ENCODE results near the gene ZNF330.

ZNF330 gene

GRCh38 chr4:141233673-141234072 is 13.0 kb downstream of the ZNF330 start:
- H3K4me1 ChIP-seq (ENCODE audit: control insufficient read depth, insufficient read depth, low read length) = no peaks in the 10 kb centered on the region
- H3K27ac ChIP-seq (ENCODE audit: insufficient read depth, low read depth, low read length, poor library complexity, severe bottlenecking) = no peak overlapping the region
- no peaks in the 10 kb centered on the region for H3K9me3 ChIP-seq (ENCODE audit: control insufficient read depth, low read length)
- no peaks in the 10 kb centered on the region for H3K27me3 ChIP-seq (ENCODE audit: control insufficient read depth, insufficient read depth, low read length, poor library complexity, severe bottlenecking)
- H3K4me3 ChIP-seq (ENCODE audit: insufficient read depth, low read depth, low read length) = no peak overlapping the region
- H3K36me3 ChIP-seq (ENCODE audit: control insufficient read depth, insufficient read depth, low read length) = peaks cover 9% of the 10 kb centered on the region
- WGBS, 2 experiments = 94 to 95% methylated on average over 3 of the region's 3 CpGs

DNA sequence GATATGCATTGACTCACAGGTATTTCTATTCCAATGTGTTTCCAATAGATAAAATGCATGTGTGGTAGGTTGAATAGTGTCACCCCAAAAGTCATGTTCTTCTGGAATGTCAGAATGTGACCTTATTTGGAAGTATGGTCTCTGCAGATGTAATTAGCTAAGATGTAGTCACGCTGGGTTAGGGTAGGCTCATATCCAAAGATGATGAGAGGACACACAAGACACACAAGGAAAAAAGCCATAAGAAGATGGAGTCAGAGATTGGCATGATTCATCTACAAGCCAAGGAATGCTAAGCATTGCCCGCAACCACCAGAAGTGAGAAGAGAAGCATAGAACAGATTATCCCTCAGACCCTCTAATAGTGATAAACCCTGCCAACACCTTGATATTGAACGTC is 17.5 kb downstream of the ZNF330 start:
- H3K4me3 ChIP-seq (ENCODE audit: insufficient read depth, low read depth, low read length) = no peak overlapping the region
- no peaks in the 10 kb centered on the region for H3K4me1 ChIP-seq (ENCODE audit: control insufficient read depth, insufficient read depth, low read length)
- WGBS, 2 experiments = 90 to 92% methylated on average over 3 of the region's 3 CpGs
- H3K27me3 ChIP-seq (ENCODE audit: control insufficient read depth, insufficient read depth, low read length, poor library complexity, severe bottlenecking) = no peaks in the 10 kb centered on the region
- H3K36me3 ChIP-seq (ENCODE audit: control insufficient read depth, insufficient read depth, low read length) = no peaks in the 10 kb centered on the region
- H3K27ac ChIP-seq (ENCODE audit: insufficient read depth, low read depth, low read length, poor library complexity, severe bottlenecking) = no peak overlapping the region
- no peaks in the 10 kb centered on the region for H3K9me3 ChIP-seq (ENCODE audit: control insufficient read depth, low read length)

DNA sequence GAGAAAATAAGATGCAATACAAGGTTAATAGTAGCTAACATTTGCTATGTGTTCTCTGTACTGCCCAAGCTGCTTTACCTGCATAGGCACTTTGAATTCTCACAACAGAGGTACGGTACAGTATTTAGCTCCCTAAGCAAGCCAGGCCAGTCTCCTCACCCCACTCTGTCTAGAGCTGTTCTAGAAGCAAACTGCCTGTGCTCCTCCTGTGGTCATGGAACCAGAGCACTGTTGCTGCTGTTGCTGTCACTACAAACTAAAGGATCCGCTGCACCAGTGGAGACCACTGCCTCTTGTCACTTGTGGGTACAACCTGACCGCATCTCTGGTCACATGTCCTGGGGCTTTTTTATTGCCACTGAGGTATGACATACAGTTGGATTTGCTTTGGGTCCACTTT is 19.6 kb downstream of the ZNF330 start:
- H3K4me3 ChIP-seq (ENCODE audit: insufficient read depth, low read depth, low read length) = no peak overlapping the region
- H3K36me3 ChIP-seq (ENCODE audit: control insufficient read depth, insufficient read depth, low read length) = no peaks in the 10 kb centered on the region
- no peaks in the 10 kb centered on the region for H3K9me3 ChIP-seq (ENCODE audit: control insufficient read depth, low read length)
- no peaks in the 10 kb centered on the region for H3K4me1 ChIP-seq (ENCODE audit: control insufficient read depth, insufficient read depth, low read length)
- H3K27ac ChIP-seq (ENCODE audit: insufficient read depth, low read depth, low read length, poor library complexity, severe bottlenecking) = no peak overlapping the region
- WGBS, 2 experiments = 95 to 97% methylated on average over 3 of the region's 3 CpGs
- H3K27me3 ChIP-seq (ENCODE audit: control insufficient read depth, insufficient read depth, low read length, poor library complexity, severe bottlenecking) = no peaks in the 10 kb centered on the region

DNA sequence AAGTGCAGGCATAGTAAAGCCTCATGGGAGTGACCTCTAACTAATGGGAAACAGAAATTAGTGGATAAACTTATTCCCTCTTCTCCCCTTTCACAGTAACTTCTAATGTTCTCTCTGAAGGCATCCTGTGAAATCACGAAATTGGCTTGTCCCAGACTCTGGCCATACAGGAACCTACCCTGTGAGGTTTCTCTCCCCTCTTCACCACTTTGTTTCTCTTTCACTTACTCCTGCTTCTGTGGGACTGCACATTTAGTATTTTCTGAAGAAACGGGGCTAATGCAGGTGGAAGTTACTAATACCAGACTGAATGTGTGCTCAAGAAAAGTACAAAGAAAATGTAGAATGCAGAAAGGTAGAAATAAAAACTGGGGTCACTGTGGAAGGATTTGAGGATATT is 20.0 kb downstream of the ZNF330 start:
- H3K9me3 ChIP-seq (ENCODE audit: control insufficient read depth, low read length) = no peaks in the 10 kb centered on the region
- no peaks in the 10 kb centered on the region for H3K27me3 ChIP-seq (ENCODE audit: control insufficient read depth, insufficient read depth, low read length, poor library complexity, severe bottlenecking)

GRCh38 chr4:141241986-141242385 is 21.3 kb downstream of the ZNF330 start:
- Histone ChIP-seq H3K4me3 (ENCODE audit: insufficient read depth, low read depth, low read length) (no peak overlapping the region), H3K4me1 (ENCODE audit: control insufficient read depth, insufficient read depth, low read length) (no peaks in the 10 kb centered on the region), H3K9me3 (ENCODE audit: control insufficient read depth, low read length) (no peaks in the 10 kb centered on the region), H3K36me3 (ENCODE audit: control insufficient read depth, insufficient read depth, low read length) (no peaks in the 10 kb centered on the region), H3K27me3 (ENCODE audit: control insufficient read depth, insufficient read depth, low read length, poor library complexity, severe bottlenecking) (no peaks in the 10 kb centered on the region), H3K27ac (ENCODE audit: insufficient read depth, low read depth, low read length, poor library complexity, severe bottlenecking) (no peak overlapping the region)
- WGBS, 2 experiments = 34 to 46% methylated on average over 1 of the region's 1 CpG

More for the DNA sequence above, 20.0 kb downstream of the ZNF330 start:
- Histone ChIP-seq H3K36me3 (ENCODE audit: control insufficient read depth, insufficient read depth, low read length) (no peaks in the 10 kb centered on the region), H3K27ac (ENCODE audit: insufficient read depth, low read depth, low read length, poor library complexity, severe bottlenecking) (no peak overlapping the region), H3K4me3 (ENCODE audit: insufficient read depth, low read depth, low read length) (no peak overlapping the region), H3K4me1 (ENCODE audit: control insufficient read depth, insufficient read depth, low read length) (no peaks in the 10 kb centered on the region)
- WGBS, 2 experiments = 87 to 90% methylated on average over 2 of the region's 2 CpGs

- Histone ChIP-seq H3K4me3 (ENCODE audit: insufficient read depth, low read depth, low read length) (no peak overlapping the region), H3K36me3 (ENCODE audit: control insufficient read depth, insufficient read depth, low read length) (no peaks in the 10 kb centered on the region), H3K27me3 (ENCODE audit: control insufficient read depth, insufficient read depth, low read length, poor library complexity, severe bottlenecking) (no peaks in the 10 kb centered on the region), H3K9me3 (ENCODE audit: control insufficient read depth, low read length) (no peaks in the 10 kb centered on the region), H3K27ac (ENCODE audit: insufficient read depth, low read depth, low read length, poor library complexity, severe bottlenecking) (no peak overlapping the region), H3K4me1 (ENCODE audit: control insufficient read depth, insufficient read depth, low read length) (no peaks in the 10 kb centered on the region)
- WGBS, 2 experiments = 87 to 89% methylated on average over 1 of the region's 1 CpG
Measured at GRCh38 chr4:141244419-141244818, 23.7 kb downstream of the ZNF330 start.

- 100% methylated on average over 2 of the region's 2 CpGs; no CpG with 5 or more reads in 1 of the 2 experiments for WGBS, 2 experiments
Measured at GRCh38 chr4:141246243-141246642, 25.5 kb downstream of the ZNF330 start.

GRCh38 chr4:141246683-141247429 is 26.2 kb downstream of the ZNF330 start:
- H3K4me1 ChIP-seq (ENCODE audit: control insufficient read depth, insufficient read depth, low read length) = no peaks in the 10 kb centered on the region
- H3K27ac ChIP-seq (ENCODE audit: insufficient read depth, low read depth, low read length, poor library complexity, severe bottlenecking) = no peak overlapping the region
- H3K36me3 ChIP-seq (ENCODE audit: control insufficient read depth, insufficient read depth, low read length) = no peaks in the 10 kb centered on the region
- H3K27me3 ChIP-seq (ENCODE audit: control insufficient read depth, insufficient read depth, low read length, poor library complexity, severe bottlenecking) = no peaks in the 10 kb centered on the region
- 100% methylated on average over 1 of the region's 2 CpGs; no CpG with 5 or more reads in 1 of the 2 experiments for WGBS, 2 experiments
- no peak overlapping the region for H3K4me3 ChIP-seq (ENCODE audit: insufficient read depth, low read depth, low read length)
- no peaks in the 10 kb centered on the region for H3K9me3 ChIP-seq (ENCODE audit: control insufficient read depth, low read length)

More at GRCh38 chr4:141246243-141246642, 25.5 kb downstream of the ZNF330 start:
- no peak overlapping the region for H3K4me3 ChIP-seq (ENCODE audit: insufficient read depth, low read depth, low read length)
- no peaks in the 10 kb centered on the region for H3K4me1 ChIP-seq (ENCODE audit: control insufficient read depth, insufficient read depth, low read length)
- H3K27ac ChIP-seq (ENCODE audit: insufficient read depth, low read depth, low read length, poor library complexity, severe bottlenecking) = no peak overlapping the region
- H3K9me3 ChIP-seq (ENCODE audit: control insufficient read depth, low read length) = no peaks in the 10 kb centered on the region
- no peaks in the 10 kb centered on the region for H3K27me3 ChIP-seq (ENCODE audit: control insufficient read depth, insufficient read depth, low read length, poor library complexity, severe bottlenecking)
- no peaks in the 10 kb centered on the region for H3K36me3 ChIP-seq (ENCODE audit: control insufficient read depth, insufficient read depth, low read length)

- WGBS, 2 experiments = 81% methylated on average over 2 of the region's 2 CpGs; no CpG with 5 or more reads in 1 of the 2 experiments
- H3K4me3 ChIP-seq (ENCODE audit: insufficient read depth, low read depth, low read length) = no peak overlapping the region
Measured at GRCh38 chr4:141247430-141247780, 26.7 kb downstream of the ZNF330 start.

GRCh38 chr4:141248029-141248428 is 27.3 kb downstream of the ZNF330 start:
- H3K36me3 ChIP-seq (ENCODE audit: control insufficient read depth, insufficient read depth, low read length) = no peaks in the 10 kb centered on the region
- no peaks in the 10 kb centered on the region for H3K9me3 ChIP-seq (ENCODE audit: control insufficient read depth, low read length)
- H3K27ac ChIP-seq (ENCODE audit: insufficient read depth, low read depth, low read length, poor library complexity, severe bottlenecking) = no peak overlapping the region
- no peaks in the 10 kb centered on the region for H3K27me3 ChIP-seq (ENCODE audit: control insufficient read depth, insufficient read depth, low read length, poor library complexity, severe bottlenecking)
- no peak overlapping the region for H3K4me3 ChIP-seq (ENCODE audit: insufficient read depth, low read depth, low read length)
- H3K4me1 ChIP-seq (ENCODE audit: control insufficient read depth, insufficient read depth, low read length) = no peaks in the 10 kb centered on the region
- 88 to 90% methylated on average over 4 of the region's 4 CpGs for whole genome bisulfite sequencing, 2 experiments

More at GRCh38 chr4:141247430-141247780, 26.7 kb downstream of the ZNF330 start:
- no peaks in the 10 kb centered on the region for H3K4me1 ChIP-seq (ENCODE audit: control insufficient read depth, insufficient read depth, low read length)
- H3K27me3 ChIP-seq (ENCODE audit: control insufficient read depth, insufficient read depth, low read length, poor library complexity, severe bottlenecking) = no peaks in the 10 kb centered on the region
- H3K27ac ChIP-seq (ENCODE audit: insufficient read depth, low read depth, low read length, poor library complexity, severe bottlenecking) = no peak overlapping the region
- no peaks in the 10 kb centered on the region for H3K36me3 ChIP-seq (ENCODE audit: control insufficient read depth, insufficient read depth, low read length)
- no peaks in the 10 kb centered on the region for H3K9me3 ChIP-seq (ENCODE audit: control insufficient read depth, low read length)

All from ectodermal cell (in vitro differentiated cells).